DMS153 treated with DMSO at 0.1 percent for 48 hours (cell line): ENCODE measurements around the gene SCYGR4.
A peak's percentile ranks its signal among the peaks of the same experiment; 100 is the strongest.
"Not testable (repeated sequence)": the region's sequence is repeated elsewhere in the genome, so short reads cannot be mapped to it uniquely, and the experiment has no call there.

Experiments
- DNase-seq: peaks from one replicate; lab custom pipeline; 2025; ENCODE audit not compliant: unreplicated experiment; lab: John Stamatoyannopoulos, UW

The SCYGR4 gene, protein sequence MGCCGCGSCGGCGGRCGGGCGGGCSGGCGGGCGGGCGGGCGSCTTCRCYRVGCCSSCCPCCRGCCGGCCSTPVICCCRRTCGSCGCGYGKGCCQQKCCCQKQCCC

DNA sequence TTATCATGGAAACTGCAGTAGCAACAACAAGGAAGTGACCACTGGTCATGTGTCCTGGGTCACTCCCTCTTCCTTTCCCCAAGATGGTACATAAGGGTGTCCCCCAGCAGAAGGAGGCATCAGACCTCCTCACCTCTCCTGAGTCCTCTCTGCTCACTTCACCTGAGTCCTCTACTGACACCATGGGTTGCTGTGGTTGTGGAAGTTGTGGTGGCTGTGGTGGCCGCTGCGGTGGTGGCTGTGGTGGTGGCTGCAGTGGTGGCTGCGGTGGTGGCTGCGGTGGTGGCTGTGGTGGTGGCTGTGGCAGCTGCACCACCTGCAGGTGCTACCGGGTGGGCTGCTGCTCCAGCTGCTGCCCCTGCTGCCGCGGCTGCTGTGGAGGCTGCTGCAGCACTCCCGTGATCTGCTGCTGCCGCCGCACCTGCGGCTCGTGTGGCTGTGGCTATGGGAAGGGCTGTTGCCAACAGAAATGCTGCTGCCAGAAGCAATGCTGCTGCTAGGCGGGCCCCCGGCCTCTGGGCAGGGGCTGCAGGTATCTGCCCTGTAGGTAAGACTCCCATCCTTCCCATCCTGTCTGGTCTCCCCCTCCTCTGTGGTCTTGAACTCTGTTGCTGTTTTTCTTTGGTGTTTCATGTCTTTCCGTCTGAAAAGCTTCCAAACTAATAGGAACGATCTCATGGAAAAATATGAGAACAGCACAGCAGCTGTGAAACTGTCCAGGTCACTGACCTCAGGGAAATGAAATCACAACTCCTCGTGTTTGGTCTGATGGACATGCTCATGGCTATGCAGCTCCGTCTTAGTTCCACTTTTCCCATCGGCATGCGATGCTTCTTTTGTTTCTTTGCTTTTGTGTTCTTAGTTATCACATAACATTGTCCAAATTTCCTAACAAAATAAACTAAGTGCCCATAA lies at the start of gene SCYGR4:
SCYGR4 (plus strand) TSS at position 183 of the 915 bp plus-strand sequence; CDS start at position 183, 0 bp downstream.
- DNase-seq, result no peak

DNA sequence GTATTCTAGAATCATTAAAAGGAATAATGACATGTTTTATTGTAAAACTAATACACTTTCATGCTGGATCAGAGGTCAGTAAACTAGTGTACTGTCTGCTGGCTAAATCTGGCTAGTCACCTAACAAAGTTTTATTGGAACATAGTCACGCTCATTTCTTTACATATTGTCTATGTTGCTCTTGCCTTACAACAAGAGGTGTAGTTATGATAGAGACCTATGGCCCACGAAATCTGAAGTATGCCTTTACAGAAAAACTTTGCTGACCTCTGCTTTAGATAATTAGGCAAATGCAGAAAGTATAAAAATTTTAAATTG lies 48.5 kb upstream of the SCYGR4 start:
- no peak for DNase-seq

DNA sequence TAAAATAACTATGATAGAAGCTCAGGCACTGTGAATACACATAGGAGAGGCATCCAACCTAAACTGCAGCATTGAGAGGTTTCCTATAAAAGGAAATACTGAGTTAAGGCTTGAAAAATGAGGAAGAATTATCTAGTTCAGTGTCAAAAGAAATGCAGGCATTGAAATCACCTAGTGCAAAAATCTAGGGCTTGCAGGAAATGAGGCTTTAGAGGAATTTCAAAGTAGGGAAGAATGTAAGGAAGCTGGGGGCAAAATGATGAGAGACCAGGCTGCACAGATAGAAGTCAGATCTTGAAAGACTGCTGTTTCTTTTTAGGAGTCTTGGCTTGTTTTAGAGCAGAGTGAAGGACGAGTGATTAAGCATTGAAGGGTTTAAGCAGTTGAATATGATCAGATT lies 46.7 kb upstream of the SCYGR4 start:
- DNase-seq, result no peak

DNA sequence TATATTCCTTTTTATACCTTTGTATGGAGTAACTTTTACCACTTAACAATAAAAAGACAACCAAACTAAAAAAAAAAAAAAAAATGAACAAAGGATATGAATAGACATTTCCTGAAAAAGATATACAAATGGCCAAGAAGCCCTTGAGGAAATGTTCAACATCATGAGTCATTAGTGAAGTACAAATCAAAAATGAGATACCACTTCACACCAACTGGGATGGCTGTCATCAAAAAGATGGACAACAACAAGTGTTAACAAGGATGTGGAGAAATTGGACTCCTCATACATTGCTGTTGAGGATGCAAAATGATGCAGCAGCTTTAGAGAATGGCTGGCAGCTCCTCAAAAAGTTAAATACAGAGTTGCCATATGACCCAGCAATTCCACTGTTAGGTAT lies 41.2 kb upstream of the SCYGR4 start:
- DNase-seq, result no peak

DNA sequence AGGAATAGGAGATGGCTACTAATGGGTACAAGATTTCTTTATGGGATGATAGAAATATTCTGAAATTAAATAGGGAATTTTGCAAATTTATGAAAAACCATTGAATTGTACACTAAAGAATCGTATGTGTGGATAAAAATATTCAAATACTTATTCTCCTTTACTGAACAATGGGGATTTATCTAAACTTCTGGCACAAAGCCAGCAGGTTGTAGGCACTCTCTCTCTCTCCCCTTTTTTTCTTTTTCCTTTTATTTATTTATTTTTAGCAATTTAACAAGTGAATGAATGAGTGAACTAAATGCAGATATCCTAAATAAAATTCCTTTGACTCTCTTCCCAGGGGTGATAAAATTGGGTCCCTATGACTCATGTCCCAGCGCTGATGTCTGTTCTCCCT lies 40.5 kb upstream of the SCYGR4 start:
- no peak for DNase-seq

DNA sequence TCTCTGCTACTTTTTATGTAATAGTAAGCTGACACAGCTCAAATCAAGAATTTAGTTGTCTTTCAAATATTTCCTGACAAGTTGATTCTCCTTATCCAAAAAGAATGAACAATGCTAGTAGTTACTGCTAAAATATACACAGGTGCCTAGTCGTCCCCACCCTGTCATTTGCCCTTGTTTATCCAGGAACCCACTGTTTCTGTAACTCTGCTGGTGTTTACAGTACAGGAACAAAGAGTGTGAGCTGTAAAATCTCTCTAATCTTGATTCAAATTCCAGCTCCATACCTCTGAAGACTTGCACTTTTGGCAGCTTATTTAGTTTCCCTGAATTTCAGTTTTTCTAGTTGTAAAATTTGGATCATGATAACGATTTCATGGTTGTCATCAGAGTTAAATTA lies 39.7 kb upstream of the SCYGR4 start:
- DNase-seq, result no peak

DNA sequence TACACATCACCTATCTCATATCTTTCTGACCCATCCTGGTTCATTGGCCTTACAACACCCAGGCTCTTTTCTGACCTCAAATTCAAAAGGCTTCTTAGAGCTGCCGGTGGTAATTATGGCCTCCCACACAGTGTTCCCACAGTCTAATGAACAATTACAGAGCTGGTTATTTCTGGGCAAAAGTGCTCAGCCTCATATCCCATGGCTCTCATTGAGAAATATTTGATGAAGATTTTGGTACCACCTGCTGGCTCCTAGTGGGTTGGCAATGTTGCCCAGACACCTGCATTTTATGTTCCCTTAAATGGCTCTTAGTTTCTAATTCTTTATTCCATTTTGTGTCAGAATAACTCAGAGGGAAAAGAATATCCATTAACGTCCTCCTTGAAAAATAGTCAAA lies 38.7 kb upstream of the SCYGR4 start:
- DNase-seq, result no peak

DNA sequence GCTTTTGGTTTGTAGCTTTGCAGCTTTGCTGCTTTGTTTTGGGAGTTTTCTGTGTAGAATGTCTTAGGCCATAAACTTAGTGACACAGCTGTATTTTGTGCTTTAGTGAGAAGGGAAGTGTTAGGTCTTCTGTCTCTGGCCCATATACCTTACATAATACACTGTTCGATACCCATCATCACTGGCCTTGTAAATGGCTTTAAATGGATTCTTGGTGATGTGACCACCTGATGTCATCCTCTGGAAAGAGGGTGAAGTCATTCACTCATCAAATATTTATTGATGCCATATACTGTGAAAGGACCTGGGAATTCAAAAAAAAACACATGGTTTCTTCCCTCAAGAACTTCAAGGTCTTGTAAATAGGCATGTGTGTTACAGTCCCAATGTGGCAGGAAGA lies 37.5 kb upstream of the SCYGR4 start:
- no peak for DNase-seq

DNA sequence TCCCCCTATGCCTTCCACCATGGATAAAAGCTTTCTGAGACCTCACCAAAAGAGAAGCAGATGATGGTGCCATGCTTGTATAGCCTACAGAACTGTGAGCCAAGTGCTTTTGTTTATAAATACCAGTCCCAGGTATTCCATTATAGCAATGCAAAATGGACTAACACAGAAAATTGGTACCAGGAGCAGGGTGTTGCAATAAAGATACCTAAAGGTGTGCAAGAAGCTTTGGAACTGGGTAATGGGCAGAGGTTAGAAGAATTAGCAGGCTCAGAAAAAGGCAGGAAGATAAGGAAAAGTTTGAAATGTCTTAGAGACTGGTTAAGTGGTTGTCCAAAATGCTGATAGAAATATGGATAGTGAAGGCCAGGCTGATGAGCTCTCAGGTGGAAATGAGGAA lies 34.9 kb upstream of the SCYGR4 start:
- no peak for DNase-seq

DNA sequence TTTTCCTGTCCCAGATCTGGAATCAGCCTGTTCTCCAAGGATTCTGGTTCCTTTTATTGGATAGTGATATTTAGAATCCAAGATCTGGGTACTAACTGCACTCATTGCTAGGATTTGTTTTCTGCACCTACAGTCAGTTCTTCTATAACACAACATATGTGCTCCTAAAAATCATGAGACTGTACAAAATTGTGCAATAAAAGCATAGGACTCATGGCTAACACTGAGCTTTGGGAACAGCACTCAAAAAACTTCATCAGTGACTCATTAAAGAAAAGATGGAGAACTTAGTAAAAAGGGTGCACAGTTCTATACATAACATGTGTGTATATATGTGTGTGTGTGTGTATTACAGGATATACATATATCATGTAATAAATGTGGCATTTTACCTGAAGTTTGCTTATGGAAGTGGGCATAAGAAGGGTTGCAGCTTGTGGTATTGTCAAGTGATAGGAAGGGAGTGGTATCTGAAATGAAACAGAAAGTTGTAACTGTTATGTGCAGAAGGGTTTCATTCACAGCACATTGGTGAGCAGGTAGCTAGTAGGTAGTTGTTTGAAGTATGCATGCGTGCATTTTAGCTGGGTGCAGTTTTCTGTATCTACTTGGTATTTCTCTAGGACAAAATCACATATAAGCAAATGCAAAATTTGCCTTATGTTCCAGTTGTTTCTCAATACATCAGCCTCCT lies 24.5 kb upstream of the SCYGR4 start:
- no peak for DNase-seq

DNA sequence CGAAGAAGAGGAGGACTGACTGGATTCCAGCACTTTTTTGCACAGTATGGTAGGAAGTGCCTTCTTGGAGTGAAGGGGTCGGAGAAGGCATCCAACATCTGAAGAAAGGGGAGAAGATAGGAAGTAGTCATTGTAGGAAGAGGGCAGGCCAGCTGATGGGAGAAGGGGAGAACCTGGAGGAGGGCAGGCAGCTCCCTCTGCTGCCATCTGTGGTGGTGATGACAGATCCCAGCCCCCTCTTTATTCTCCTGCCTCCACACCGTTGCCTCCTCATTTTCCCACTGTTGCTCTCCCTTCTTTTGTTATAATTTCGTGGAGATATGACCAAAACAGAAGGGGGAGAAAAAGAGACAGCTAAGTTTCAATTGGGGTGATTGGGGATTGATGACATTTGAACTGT lies 21.5 kb upstream of the SCYGR4 start:
- no peak for DNase-seq

DNA sequence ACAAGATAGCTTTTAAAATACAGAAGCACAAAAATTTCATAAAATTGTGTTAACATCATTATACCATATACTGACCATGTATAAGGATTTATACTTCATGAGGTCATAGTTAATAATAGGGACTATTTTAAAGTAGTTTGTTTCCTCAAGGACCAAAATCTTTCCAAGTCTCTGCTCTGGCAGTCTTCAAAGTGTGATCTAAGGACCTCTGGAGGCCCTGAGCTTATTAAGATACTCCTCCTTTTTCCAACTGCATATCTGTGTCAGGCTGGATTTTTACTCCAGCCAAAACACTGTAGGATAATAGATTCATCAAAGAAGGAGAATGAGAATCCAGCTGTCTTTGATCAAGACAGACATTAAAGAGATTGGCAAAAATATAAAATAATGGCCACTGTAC lies 20.3 kb upstream of the SCYGR4 start:
- no peak for DNase-seq

DNA sequence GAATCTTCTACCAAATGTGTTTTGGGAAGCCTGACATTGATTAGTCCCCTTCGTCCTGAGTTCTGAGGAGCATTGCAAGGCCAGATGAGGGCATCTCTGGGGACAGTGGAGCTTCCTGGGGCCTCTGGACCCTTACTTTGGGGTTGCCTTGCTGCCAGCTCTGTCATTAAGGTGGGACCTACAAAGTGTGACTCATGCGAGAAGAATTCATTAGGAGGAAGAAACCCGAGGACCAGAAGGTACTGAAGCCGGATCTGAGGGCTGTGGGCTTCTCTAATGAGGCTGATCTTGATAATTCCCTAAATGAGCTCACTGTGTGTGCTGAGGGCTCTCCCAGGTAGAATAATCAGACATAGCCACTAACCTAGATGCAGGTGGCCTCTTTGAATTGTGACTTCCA lies 19.3 kb upstream of the SCYGR4 start:
- no peak for DNase-seq

DNA sequence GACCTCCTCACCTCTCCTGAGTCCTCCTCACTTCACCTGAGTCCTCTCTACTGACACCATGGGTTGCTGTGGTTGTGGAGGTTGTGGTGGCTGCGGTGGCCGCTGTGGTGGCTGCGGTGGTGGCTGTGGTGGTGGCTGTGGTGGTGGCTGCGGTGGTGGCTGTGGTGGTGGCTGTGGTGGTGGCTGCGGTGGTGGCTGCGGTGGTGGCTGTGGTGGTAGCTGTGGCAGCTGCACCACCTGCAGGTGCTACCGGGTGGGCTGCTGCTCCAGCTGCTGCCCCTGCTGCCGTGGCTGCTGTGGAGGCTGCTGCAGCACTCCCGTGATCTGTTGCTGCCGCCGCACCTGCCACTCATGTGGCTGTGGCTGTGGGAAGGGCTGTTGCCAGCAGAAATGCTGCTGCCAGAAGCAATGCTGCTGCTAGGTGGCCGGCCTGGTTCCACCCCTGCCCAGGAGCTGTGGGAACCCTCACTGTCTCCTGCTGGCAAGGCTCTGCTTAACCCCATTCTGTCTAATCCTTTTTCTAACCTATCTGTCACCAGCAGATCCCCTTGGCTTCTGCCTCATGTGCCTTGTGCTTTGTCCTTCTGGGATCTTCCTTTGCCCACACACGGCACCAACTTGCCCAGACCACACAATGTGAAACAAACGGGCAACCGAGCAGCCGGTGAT lies 18.3 kb upstream of the SCYGR4 start, which contains the start of gene SCYGR2:
SCYGR2 (plus strand) TSS at position 59 of the 669 bp plus-strand sequence; CDS start at position 59, 0 bp downstream.
- not testable (repeated sequence) for DNase-seq

DNA sequence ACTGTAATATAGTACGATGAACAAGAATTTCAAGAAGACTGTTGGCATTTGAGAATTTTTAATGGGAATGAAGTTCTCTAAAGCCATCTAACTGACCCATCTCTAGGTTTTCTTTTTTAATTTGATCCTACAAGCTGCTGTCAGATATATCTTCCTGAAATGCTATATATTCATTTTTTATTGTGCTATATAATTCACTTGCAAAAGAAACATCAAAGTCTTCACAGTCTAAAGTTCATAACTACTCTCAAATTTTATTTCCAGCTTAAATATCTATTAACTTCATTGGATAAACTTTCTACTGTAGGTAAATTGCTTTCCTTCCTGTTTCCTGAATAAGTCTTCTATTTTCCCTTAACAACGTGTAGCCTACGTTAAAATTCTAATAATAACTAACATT lies 14.9 kb upstream of the SCYGR4 start:
- DNase-seq, result no peak

DNA sequence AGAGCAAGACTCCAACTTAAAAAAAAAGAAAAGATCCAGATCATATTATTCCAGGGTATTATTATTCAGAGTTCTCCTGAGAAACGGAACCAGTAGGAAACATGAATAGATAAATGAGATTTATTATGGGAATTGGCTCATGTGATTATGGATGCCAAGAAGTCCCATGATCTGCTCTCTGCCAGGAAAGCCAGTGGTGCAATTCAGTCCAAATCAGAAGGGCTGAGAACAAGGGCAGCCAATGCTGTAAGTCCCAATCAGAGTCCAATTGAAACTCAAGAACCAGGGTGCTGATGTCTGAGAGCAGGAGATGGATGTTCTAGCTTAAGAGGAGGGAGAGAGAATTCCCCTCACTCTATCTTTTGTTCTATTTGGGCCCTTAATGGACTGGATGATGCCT lies 10.8 kb upstream of the SCYGR4 start:
- DNase-seq, result no peak

DNA sequence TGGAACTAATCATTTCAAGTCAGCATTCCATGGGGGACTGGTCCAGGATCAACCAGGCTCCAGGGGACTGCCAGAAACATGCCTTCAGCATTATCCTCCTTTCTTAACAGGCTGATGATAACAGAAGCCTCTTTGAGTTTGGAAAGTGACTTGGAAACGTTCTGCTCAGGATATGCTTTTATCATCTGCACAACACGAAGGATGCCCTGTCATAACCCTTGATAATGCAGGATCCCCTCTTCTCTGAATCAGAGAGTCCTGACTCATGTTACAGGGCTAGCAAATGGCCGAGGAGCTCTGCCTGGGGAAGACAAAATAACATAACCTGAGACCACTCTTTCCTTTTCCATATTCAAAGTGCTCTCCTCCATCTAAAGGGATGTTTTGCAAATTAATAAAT lies 9.4 kb upstream of the SCYGR4 start:
- no peak for DNase-seq

DNA sequence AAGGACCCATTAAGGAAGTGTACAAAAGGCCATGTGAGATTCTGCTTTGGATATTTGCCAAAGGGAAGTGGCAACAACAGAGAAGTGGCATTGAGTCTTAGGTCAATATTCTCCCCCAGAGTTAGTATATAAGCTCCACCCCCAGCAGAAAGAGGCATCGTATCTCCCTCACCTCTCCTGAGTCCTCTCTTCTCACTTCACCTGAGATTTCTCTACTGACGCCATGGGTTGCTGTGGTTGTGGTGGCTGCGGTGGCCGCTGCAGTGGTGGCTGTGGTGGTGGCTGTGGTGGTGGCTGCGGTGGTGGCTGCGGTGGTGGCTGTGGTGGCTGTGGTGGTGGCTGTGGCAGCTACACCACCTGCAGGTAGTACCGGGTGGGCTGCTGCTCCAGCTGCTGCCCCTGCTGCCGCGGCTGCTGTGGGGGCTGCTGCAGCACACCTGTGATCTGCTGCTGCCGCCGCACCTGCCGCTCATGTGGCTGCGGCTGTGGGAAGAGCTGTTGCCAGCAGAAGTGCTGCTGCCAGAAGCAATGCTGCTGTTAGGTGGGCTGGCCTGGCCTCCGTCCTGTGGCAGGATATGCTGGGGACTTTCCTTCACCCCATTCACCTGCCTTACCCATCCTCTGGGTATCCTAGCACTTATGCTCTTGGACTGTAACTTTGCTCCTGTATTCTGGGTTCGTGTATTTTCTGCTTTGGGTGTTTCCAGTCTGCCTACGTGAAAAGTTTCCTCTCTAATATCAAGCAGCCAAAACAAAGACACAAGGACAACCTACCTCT lies 8.5 kb upstream of the SCYGR4 start:
- peak; percentile 38 for DNase-seq

DNA sequence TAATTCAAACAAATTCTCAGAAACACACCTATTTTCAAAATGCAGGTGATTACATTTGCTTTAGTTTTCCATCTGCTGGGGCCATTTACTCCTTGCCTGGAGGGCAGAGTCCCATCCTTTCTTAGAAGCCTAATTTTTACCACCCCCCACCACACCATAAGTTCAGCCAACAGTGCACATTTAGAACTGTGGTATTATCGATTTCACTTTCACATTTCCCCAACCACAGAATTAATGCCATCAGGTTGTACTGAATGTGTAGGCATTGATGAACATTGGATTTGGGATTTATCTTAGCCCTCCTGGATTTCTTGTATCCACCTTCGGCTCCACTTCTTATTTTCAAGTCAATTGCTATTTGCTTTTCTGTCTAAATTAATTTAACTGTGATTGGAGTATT lies 7.2 kb upstream of the SCYGR4 start:
- no peak for DNase-seq

DNA sequence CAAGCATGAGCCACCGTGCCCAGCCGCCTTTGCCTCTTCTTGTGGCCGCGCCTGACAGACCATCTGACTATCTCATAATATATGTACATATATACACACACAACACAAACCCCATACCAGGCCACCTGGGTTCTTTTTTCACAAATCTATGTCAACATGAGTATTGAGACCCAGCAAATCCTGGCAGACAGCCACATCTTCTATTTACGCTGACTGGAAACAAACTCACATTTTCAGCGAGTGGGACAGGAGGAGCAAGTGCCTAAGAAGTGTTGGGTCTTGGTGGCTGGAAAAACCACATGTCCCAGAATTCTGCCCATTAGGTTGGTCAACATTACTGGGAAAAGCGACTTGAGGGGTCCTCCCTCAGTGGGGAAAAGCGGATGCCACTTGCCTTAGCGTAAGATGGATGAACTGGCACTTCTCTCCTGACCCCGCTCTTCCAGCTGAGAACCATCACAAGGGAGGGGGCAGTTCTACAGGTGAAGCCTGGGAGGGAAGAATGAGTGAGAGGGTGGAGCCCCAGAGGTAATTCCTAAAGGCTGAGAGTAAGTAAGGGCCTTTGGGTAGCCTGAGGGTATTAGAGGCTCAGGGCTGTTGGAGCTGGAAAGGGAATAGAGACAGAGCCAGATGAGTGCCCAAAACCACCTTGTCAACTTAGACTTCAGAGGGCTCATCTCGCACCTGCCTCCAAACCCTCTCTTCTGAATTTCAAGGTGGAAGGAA lies 4.6 kb upstream of the SCYGR4 start:
- no peak for DNase-seq
